HG02981 (cell line): Measurements from ENCODE around the gene BARHL1.
"Not testable (repeated sequence)": the region's sequence is repeated elsewhere in the genome, so short reads cannot be mapped to it uniquely, and the experiment has no call there.

Experiments
- ATAC-seq: cut with Tn5 transposase; IDR thresholded peaks from one replicate; pipeline ENCODE4 v1.9.1; 2021; ENCODE audit warnings: mild to moderate bottlenecking, moderate library complexity; ENCODE audit not compliant: unreplicated experiment

The BARHL1 gene

GRCh38 chr9:132556235-132556634 is 26.2 kb upstream of the BARHL1 start:
- no peak for ATAC-seq

- no peak for ATAC-seq
Measured at GRCh38 chr9:132556714-132557113, 25.7 kb upstream of the BARHL1 start.

GRCh38 chr9:132557159-132557558 is 25.2 kb upstream of the BARHL1 start:
- ATAC-seq: no peak

- ATAC-seq: no peak
Measured at GRCh38 chr9:132559711-132560110, 22.7 kb upstream of the BARHL1 start.

GRCh38 chr9:132560616-132561202 is 21.7 kb upstream of the BARHL1 start:
- no peak for ATAC-seq

- ATAC-seq: no peak
Measured at GRCh38 chr9:132562306-132562573, 20.2 kb upstream of the BARHL1 start.

- no peak for ATAC-seq
Measured at GRCh38 chr9:132564526-132564925, 17.9 kb upstream of the BARHL1 start.

- not testable (repeated sequence) for ATAC-seq
Measured at GRCh38 chr9:132568787-132569186, 13.6 kb upstream of the BARHL1 start.

- ATAC-seq: no peak
Measured at GRCh38 chr9:132571806-132572600, 10.4 kb upstream of the BARHL1 start.

- ATAC-seq: no peak
Measured at GRCh38 chr9:132572921-132573320, 9.5 kb upstream of the BARHL1 start.

GRCh38 chr9:132575005-132575609 is 7.3 kb upstream of the BARHL1 start:
- no peak for ATAC-seq

- no peak for ATAC-seq
Measured at GRCh38 chr9:132575811-132576210, 6.6 kb upstream of the BARHL1 start.

- no peak for ATAC-seq
Measured at GRCh38 chr9:132577119-132577518, 5.3 kb upstream of the BARHL1 start.

- no peak for ATAC-seq
Measured at GRCh38 chr9:132578367-132578932, 4.0 kb upstream of the BARHL1 start.

GRCh38 chr9:132579427-132579798 is 3.0 kb upstream of the BARHL1 start:
- ATAC-seq: no peak

- no peak for ATAC-seq
Measured at GRCh38 chr9:132582786-132583583, 579 bp downstream of the BARHL1 start.

- no peak for ATAC-seq
Measured at GRCh38 chr9:132583584-132584304, 1.3 kb downstream of the BARHL1 start.

GRCh38 chr9:132584601-132585560 is 2.5 kb downstream of the BARHL1 start:
- ATAC-seq: no peak

- ATAC-seq: no peak
Measured at GRCh38 chr9:132585954-132586829, 3.8 kb downstream of the BARHL1 start.
